Measurements from ENCODE around the gene CACNA2D4.

The CACNA2D4 gene

GRCh38 chr12:1815814-1816729 lies 102.4 kb downstream of the CACNA2D4 start:
- Histone ChIP-seq H3K4me1 (ENCODE audit: control insufficient read depth, insufficient read depth, low read depth, low read length) (peaks cover 6% of the 10 kb centered on the region), H3K23ac (ENCODE audit: low read length in 2 of 2) (no peak overlapping the region), H2BK12ac (ENCODE audit: low read length in 2 of 2) (peak overlapping the region in 1 of 2 experiments; percentile 51), H2BK5ac (ENCODE audit: low read depth, low read length, poor library complexity, severe bottlenecking) (no peak overlapping the region), H3K9ac (ENCODE audit: low read length) (no peak overlapping the region), H2BK15ac (ENCODE audit: low read depth, poor library complexity, severe bottlenecking) (no peak overlapping the region), H2BK120ac (ENCODE audit: low read depth, low read length) (no peak overlapping the region), H3K27me3 (ENCODE audit: control insufficient read depth in 1 of 2, insufficient read depth in 1 of 2, low read length in 2 of 2) (peaks cover 32 to 66% of the 10 kb centered on the region in 2 experiments), H2AK5ac (ENCODE audit: low read length, severe bottlenecking) (no peak overlapping the region), H4K8ac (ENCODE audit: low read length) (no peak overlapping the region), H3K4ac (ENCODE audit: low read depth in 1 of 2, low read length in 2 of 2) (peak overlapping the region in 1 of 2 experiments; percentile 9), H3K4me2 (ENCODE audit: low read length, poor library complexity, severe bottlenecking) (no peak overlapping the region), H2AFZ (ENCODE audit: low read depth, low read length) (no peak overlapping the region), H3K4me3 (ENCODE audit: insufficient read depth in 1 of 2, low read depth in 1 of 2, low read length in 2 of 2) (no peak overlapping the region), H3K79me1 (replicated peaks; ENCODE audit: low read length, poor library complexity, severe bottlenecking) (no peaks in the 10 kb centered on the region), H3K9me3 (ENCODE audit: control insufficient read depth, low read length) (no peaks in the 10 kb centered on the region), H3K18ac (ENCODE audit: low read depth in 1 of 2, low read length in 2 of 2) (no peak overlapping the region), H4K91ac (ENCODE audit: low read length) (peak overlapping the region; percentile 55), H3K27ac (ENCODE audit: low read length, poor library complexity, severe bottlenecking) (no peak overlapping the region), H3K36me3 (ENCODE audit: control insufficient read depth in 1 of 2, insufficient read depth in 2 of 2, low read depth in 1 of 2, low read length in 2 of 2) (no peaks in the 10 kb centered on the region), H3K14ac (ENCODE audit: low read length in 2 of 2) (peak overlapping the region in 1 of 2 experiments; percentile 88)
- WGBS: 74% methylated on average over 21 of the region's 21 CpGs
- DNase-seq: peak; percentile 60

GRCh38 chr12:1815108-1815507 lies 103.3 kb downstream of the CACNA2D4 start:
- H3K79me1 ChIP-seq (replicated peaks; ENCODE audit: low read length, poor library complexity, severe bottlenecking): no peaks in the 10 kb centered on the region
- no peak overlapping the region for H3K4me2 ChIP-seq (ENCODE audit: low read length, poor library complexity, severe bottlenecking)
- no peak overlapping the region for H3K27ac ChIP-seq (ENCODE audit: low read length, poor library complexity, severe bottlenecking)
- no peak overlapping the region for H4K8ac ChIP-seq (ENCODE audit: low read length)
- H3K23ac ChIP-seq (ENCODE audit: low read length in 2 of 2): no peak overlapping the region
- no peak overlapping the region for H3K9ac ChIP-seq (ENCODE audit: low read length)
- no peak overlapping the region for H3K18ac ChIP-seq (ENCODE audit: low read depth in 1 of 2, low read length in 2 of 2)
- H3K14ac ChIP-seq (ENCODE audit: low read length in 2 of 2): no peak overlapping the region
- H2BK15ac ChIP-seq (ENCODE audit: low read depth, poor library complexity, severe bottlenecking): peak overlapping the region; percentile 12
- WGBS: 89% methylated on average over 2 of the region's 3 CpGs
- peaks cover 22 to 61% of the 10 kb centered on the region in 2 experiments for H3K27me3 ChIP-seq (ENCODE audit: control insufficient read depth in 1 of 2, insufficient read depth in 1 of 2, low read length in 2 of 2)
- no peaks in the 10 kb centered on the region for H3K36me3 ChIP-seq (ENCODE audit: control insufficient read depth in 1 of 2, insufficient read depth in 2 of 2, low read depth in 1 of 2, low read length in 2 of 2)
- H2BK5ac ChIP-seq (ENCODE audit: low read depth, low read length, poor library complexity, severe bottlenecking): no peak overlapping the region
- no peak overlapping the region for H3K4ac ChIP-seq (ENCODE audit: low read depth in 1 of 2, low read length in 2 of 2)
- H3K4me1 ChIP-seq (ENCODE audit: control insufficient read depth, insufficient read depth, low read depth, low read length): peaks cover 6% of the 10 kb centered on the region
- no peak overlapping the region for H2BK12ac ChIP-seq (ENCODE audit: low read length in 2 of 2)
- H3K4me3 ChIP-seq (ENCODE audit: insufficient read depth in 1 of 2, low read depth in 1 of 2, low read length in 2 of 2): no peak overlapping the region
- H4K91ac ChIP-seq (ENCODE audit: low read length): no peak overlapping the region
- H2AFZ ChIP-seq (ENCODE audit: low read depth, low read length): no peak overlapping the region
- no peak overlapping the region for H2BK120ac ChIP-seq (ENCODE audit: low read depth, low read length)
- DNase-seq: no peak
- H2AK5ac ChIP-seq (ENCODE audit: low read length, severe bottlenecking): no peak overlapping the region
- H3K9me3 ChIP-seq (ENCODE audit: control insufficient read depth, low read length): no peaks in the 10 kb centered on the region

GRCh38 chr12:1814266-1814665 lies 104.2 kb downstream of the CACNA2D4 start:
- Histone ChIP-seq H3K4me1 (ENCODE audit: control insufficient read depth, insufficient read depth, low read depth, low read length) (peaks cover 6% of the 10 kb centered on the region), H3K18ac (ENCODE audit: low read depth in 1 of 2, low read length in 2 of 2) (no peak overlapping the region), H2BK12ac (ENCODE audit: low read length in 2 of 2) (peak overlapping the region in 1 of 2 experiments; percentile 30), H3K4me3 (ENCODE audit: insufficient read depth in 1 of 2, low read depth in 1 of 2, low read length in 2 of 2) (no peak overlapping the region), H3K4ac (ENCODE audit: low read depth in 1 of 2, low read length in 2 of 2) (no peak overlapping the region), H4K8ac (ENCODE audit: low read length) (no peak overlapping the region), H4K91ac (ENCODE audit: low read length) (no peak overlapping the region), H2BK15ac (ENCODE audit: low read depth, poor library complexity, severe bottlenecking) (no peak overlapping the region), H3K4me2 (ENCODE audit: low read length, poor library complexity, severe bottlenecking) (no peak overlapping the region), H3K9ac (ENCODE audit: low read length) (no peak overlapping the region), H3K23ac (ENCODE audit: low read length in 2 of 2) (no peak overlapping the region), H2BK5ac (ENCODE audit: low read depth, low read length, poor library complexity, severe bottlenecking) (no peak overlapping the region), H3K27me3 (ENCODE audit: control insufficient read depth in 1 of 2, insufficient read depth in 1 of 2, low read length in 2 of 2) (peaks cover 14 to 52% of the 10 kb centered on the region in 2 experiments), H2BK120ac (ENCODE audit: low read depth, low read length) (no peak overlapping the region), H3K14ac (ENCODE audit: low read length in 2 of 2) (no peak overlapping the region), H3K36me3 (ENCODE audit: control insufficient read depth in 1 of 2, insufficient read depth in 2 of 2, low read depth in 1 of 2, low read length in 2 of 2) (no peaks in the 10 kb centered on the region), H3K9me3 (ENCODE audit: control insufficient read depth, low read length) (no peaks in the 10 kb centered on the region), H2AK5ac (ENCODE audit: low read length, severe bottlenecking) (no peak overlapping the region), H3K79me1 (replicated peaks; ENCODE audit: low read length, poor library complexity, severe bottlenecking) (no peaks in the 10 kb centered on the region), H2AFZ (ENCODE audit: low read depth, low read length) (no peak overlapping the region), H3K27ac (ENCODE audit: low read length, poor library complexity, severe bottlenecking) (no peak overlapping the region)
- 87% methylated on average over 8 of the region's 8 CpGs for WGBS
- DNase-seq: no peak

- peak; percentile 88 for DNase-seq
- 39% methylated on average over 17 of the region's 17 CpGs for WGBS
- peak overlapping the region; percentile 56 for H2BK15ac ChIP-seq (ENCODE audit: low read depth, poor library complexity, severe bottlenecking)
- peak overlapping the region; percentile 52 for H4K91ac ChIP-seq (ENCODE audit: low read length)
- no peak overlapping the region for H2AK5ac ChIP-seq (ENCODE audit: low read length, severe bottlenecking)
- no peak overlapping the region for H3K23ac ChIP-seq (ENCODE audit: low read length in 2 of 2)
- no peaks in the 10 kb centered on the region for H3K36me3 ChIP-seq (ENCODE audit: control insufficient read depth in 1 of 2, insufficient read depth in 2 of 2, low read depth in 1 of 2, low read length in 2 of 2)
- peak overlapping the region; percentile 70 to 77 for H3K18ac ChIP-seq (ENCODE audit: low read depth in 1 of 2, low read length in 2 of 2)
- no peaks in the 10 kb centered on the region for H3K79me1 ChIP-seq (replicated peaks; ENCODE audit: low read length, poor library complexity, severe bottlenecking)
- peak overlapping the region in 1 of 2 experiments; percentile 62 for H3K14ac ChIP-seq (ENCODE audit: low read length in 2 of 2)
- no peaks in the 10 kb centered on the region for H3K9me3 ChIP-seq (ENCODE audit: control insufficient read depth, low read length)
- peak overlapping the region; percentile 52 to 76 for H3K4ac ChIP-seq (ENCODE audit: low read depth in 1 of 2, low read length in 2 of 2)
- no peak overlapping the region for H3K4me3 ChIP-seq (ENCODE audit: insufficient read depth in 1 of 2, low read depth in 1 of 2, low read length in 2 of 2)
- H2BK5ac ChIP-seq (ENCODE audit: low read depth, low read length, poor library complexity, severe bottlenecking): no peak overlapping the region
- H3K9ac ChIP-seq (ENCODE audit: low read length): no peak overlapping the region
- no peak overlapping the region for H3K27ac ChIP-seq (ENCODE audit: low read length, poor library complexity, severe bottlenecking)
- peak overlapping the region; percentile 49 to 76 for H2BK12ac ChIP-seq (ENCODE audit: low read length in 2 of 2)
- H3K4me1 ChIP-seq (ENCODE audit: control insufficient read depth, insufficient read depth, low read depth, low read length): peaks cover 6% of the 10 kb centered on the region
- H2AFZ ChIP-seq (ENCODE audit: low read depth, low read length): no peak overlapping the region
- peak overlapping the region; percentile 35 for H2BK120ac ChIP-seq (ENCODE audit: low read depth, low read length)
- peak overlapping the region; percentile 79 for H4K8ac ChIP-seq (ENCODE audit: low read length)
- H3K27me3 ChIP-seq (ENCODE audit: control insufficient read depth in 1 of 2, insufficient read depth in 1 of 2, low read length in 2 of 2): peaks cover 9 to 53% of the 10 kb centered on the region in 2 experiments
- H3K4me2 ChIP-seq (ENCODE audit: low read length, poor library complexity, severe bottlenecking): no peak overlapping the region
Measured at GRCh38 chr12:1812650-1813302, 105.7 kb downstream of the CACNA2D4 start.

Data from mesenchymal stem cell (in vitro differentiated cells and primary cell).